Tibial nerve (tissue), 4 donors: ENCODE results near the gene TMC8.

Experiments
- CTCF ChIP-seq, 5 experiments: fragments of 200-600 bp in 3 of 5; fragments of 450-650 bp in 2 of 5; sonication (generic) in 3 of 5; IDR thresholded peaks; one replicate each; pipeline ENCODE4 v1.5.1; 2016 to 2019; ENCODE audit warnings: antibody characterized with exemption in 5 of 5, mild to moderate bottlenecking in 3 of 5, moderate library complexity in 2 of 5
- EP300 ChIP-seq, 2 donors: sonication (generic); formaldehyde crosslinking; IDR thresholded peaks; one replicate each; pipeline ENCODE4 v1.6.1; 2017; ENCODE audit warnings: antibody characterized with exemption in 2 of 2, mild to moderate bottlenecking in 1 of 2
- POLR2A ChIP-seq, 2 donors: fragments of 450-650 bp; IDR thresholded peaks; one replicate each; pipeline ENCODE4 v1.6.1; 2017; ENCODE audit warnings: antibody characterized with exemption in 2 of 2, mild to moderate bottlenecking in 2 of 2, moderate library complexity in 2 of 2

GRCh38 chr17:78108726-78109488, 21.7 kb upstream of the TMC8 start:
- TF ChIP-seq CTCF (IDR thresholded peaks at IDR 0.05): no peak
- TF ChIP-seq POLR2A (IDR thresholded peaks at IDR 0.05): no peak
- TF ChIP-seq EP300 (IDR thresholded peaks at IDR 0.05): no peak
